NCI-H446 (cell line): ENCODE results near the gene PCP2.
"Not testable (repeated sequence)": the region's sequence is repeated elsewhere in the genome, so short reads cannot be mapped to it uniquely, and the experiment has no call there.

Experiments
- DNase-seq, 2 experiments: peaks; one replicate each; lab custom pipeline; 2025; lab: John Stamatoyannopoulos, UW

PCP2 gene

GRCh38 chr19:7661744-7662538 is 28.4 kb upstream of the PCP2 start:
- no peak for DNase-seq

- DNase-seq: no peak
Measured at GRCh38 chr19:7658219-7658686, 24.7 kb upstream of the PCP2 start.

GRCh38 chr19:7657131-7657751 is 23.7 kb upstream of the PCP2 start:
- no peak for DNase-seq

GRCh38 chr19:7655581-7655980 is 22.1 kb upstream of the PCP2 start:
- DNase-seq: no peak

GRCh38 chr19:7654401-7654800 is 20.9 kb upstream of the PCP2 start:
- DNase-seq: no peak

- DNase-seq: peak in 1 of 2 experiments; percentile 81
Measured at GRCh38 chr19:7652061-7652641, 18.6 kb upstream of the PCP2 start.

- no peak for DNase-seq
Measured at GRCh38 chr19:7650148-7650547, 16.6 kb upstream of the PCP2 start.

GRCh38 chr19:7648265-7649014 is 14.9 kb upstream of the PCP2 start:
- no peak for DNase-seq

- no peak for DNase-seq
Measured at GRCh38 chr19:7647156-7647555, 13.6 kb upstream of the PCP2 start.

- no peak for DNase-seq
Measured at GRCh38 chr19:7646426-7646700, 12.8 kb upstream of the PCP2 start.

- no peak for DNase-seq
Measured at GRCh38 chr19:7645656-7646425, 12.3 kb upstream of the PCP2 start.

GRCh38 chr19:7645163-7645562 is 11.6 kb upstream of the PCP2 start:
- no peak for DNase-seq

- DNase-seq: no peak
Measured at GRCh38 chr19:7644550-7644877, 11.0 kb upstream of the PCP2 start.

- not testable (repeated sequence) for DNase-seq
Measured at GRCh38 chr19:7643629-7644549, 10.4 kb upstream of the PCP2 start.

GRCh38 chr19:7643031-7643415 is 9.5 kb upstream of the PCP2 start:
- DNase-seq: no peak

- DNase-seq: no peak
Measured at GRCh38 chr19:7642295-7643030, 8.9 kb upstream of the PCP2 start.

GRCh38 chr19:7641290-7642276 is 8.1 kb upstream of the PCP2 start:
- no peak for DNase-seq

GRCh38 chr19:7640803-7641202 is 7.3 kb upstream of the PCP2 start:
- DNase-seq: no peak

GRCh38 chr19:7639863-7640348 is 6.4 kb upstream of the PCP2 start:
- no peak for DNase-seq
